NCI-H1417 (cell line): ENCODE results near the gene MSI2.
A peak's percentile ranks its signal among the peaks of the same experiment; 100 is the strongest.

Experiments used
- DNase-seq, 3 experiments: peaks; one replicate each; lab custom pipeline; 2025; lab: John Stamatoyannopoulos, UW

The MSI2 gene

GRCh38 chr17:57713140-57713539 is 456.8 kb downstream of the MSI2 start:
- no peak for DNase-seq

GRCh38 chr17:57714665-57715180 is 458.4 kb downstream of the MSI2 start:
- peak in 1 of 3 experiments; percentile 22 for DNase-seq

- DNase-seq = no peak
Observed at GRCh38 chr17:57715981-57716380, 459.7 kb downstream of the MSI2 start.

- DNase-seq = no peak
Observed at GRCh38 chr17:57718878-57719277, 462.6 kb downstream of the MSI2 start.

GRCh38 chr17:57720386-57721035 is 464.2 kb downstream of the MSI2 start:
- DNase-seq = no peak

GRCh38 chr17:57721967-57722703 is 465.8 kb downstream of the MSI2 start:
- DNase-seq = peak in 1 of 3 experiments; percentile 17

- DNase-seq = no peak
Observed at GRCh38 chr17:57722704-57723043, 466.4 kb downstream of the MSI2 start.

- DNase-seq = no peak
Observed at GRCh38 chr17:57723427-57724025, 467.2 kb downstream of the MSI2 start.

GRCh38 chr17:57724026-57724728 is 467.9 kb downstream of the MSI2 start:
- peak in 2 of 3 experiments; percentile 16 to 49 for DNase-seq

- DNase-seq = no peak
Observed at GRCh38 chr17:57724729-57725125, 468.4 kb downstream of the MSI2 start.

GRCh38 chr17:57726213-57726790 is 470.0 kb downstream of the MSI2 start:
- DNase-seq = peak in 2 of 3 experiments; percentile 26 to 51

- DNase-seq = no peak
Observed at GRCh38 chr17:57726838-57727237, 470.5 kb downstream of the MSI2 start.

GRCh38 chr17:57727630-57728175 is 471.4 kb downstream of the MSI2 start:
- DNase-seq = no peak

GRCh38 chr17:57730026-57730701 is 473.8 kb downstream of the MSI2 start:
- no peak for DNase-seq

GRCh38 chr17:57732062-57732461 is 475.7 kb downstream of the MSI2 start:
- peak in 2 of 3 experiments; percentile 18 to 68 for DNase-seq

- no peak for DNase-seq
Observed at GRCh38 chr17:57733085-57733484, 476.8 kb downstream of the MSI2 start.
